HCT116 (cell line): ENCODE measurements around the gene ATP6V0B. TPM values are rescaled to one million over a fixed set of nuclear protein-coding genes. Genes with fewer than 3 reads are reported as not detected.

ENCODE experiments used
- ATAC-seq: fragments of 200-7000 bp; cut with Tn5 transposase; 2 replicates; pipeline ENCODE4 v1.9.1; 2020; ENCODE audit warnings: mild to moderate bottlenecking, moderate library complexity
- BruUV-seq: library from RNA; stranded (reverse); fragments of 400-500 nt; replicated peaks from 2 replicates; lab custom pipeline; 2021; lab: Mats Ljungman, UMichigan
- CTCF ChIA-PET: fragments of 300-600 bp; sonication (Branson Sonifier 250); formaldehyde crosslinking; loops from one replicate; lab custom pipeline; 2021; ENCODE audit warnings: antibody characterized with exemption; lab: Charles Lee
- POLR2A ChIA-PET: fragments of 300-600, 350-600 bp; sonication (Branson Sonifier 250); formaldehyde crosslinking; loops from one replicate; lab custom pipeline; 2021; ENCODE audit warnings: antibody characterized with exemption; lab: Charles Lee
- RAD21 ChIA-PET, 2 experiments: fragments of 300-600 bp; sonication (Branson Sonifier 250); formaldehyde crosslinking; loops; one replicate each; lab custom pipeline; 2023; ENCODE audit warnings: low total read pairs in 2 of 2; ENCODE audit not compliant: uncharacterized antibody in 2 of 2, unreplicated experiment in 2 of 2, low non-redundant PET in 1 of 2; lab: Charles Lee
- DNase-seq: peaks from one replicate; pipeline ENCODE4 v3.0.0-alpha.2; 2010; ENCODE audit warnings: low read depth, low spot score
- H2AFZ ChIP-seq: fragments of 200-600 bp; shearing (Covaris generic), sonication (generic); 2 replicates; pipeline ENCODE4 v1.6.1; 2017; ENCODE audit warnings: low read depth, mixed run types, mixed read lengths, antibody characterized with exemption, low read length; ENCODE audit not compliant: poor library complexity, severe bottlenecking
- H3K27ac ChIP-seq: 2 replicates; pipeline ENCODE4 v1.5.1; 2012; ENCODE audit warnings: low read depth, low read length
- H3K27me3 ChIP-seq: fragments of 200-600 bp; sonication (generic); 2 replicates; pipeline ENCODE4 v1.6.1; 2016; ENCODE audit warnings: mixed run types, low read length, mixed read lengths; ENCODE audit not compliant: insufficient read depth
- H3K36me3 ChIP-seq, 2 experiments: fragments of 200-500 bp in 1 of 2; fragments of 200-600 bp in 1 of 2; sonication (Bioruptor generic) in 1 of 2; sonication (generic) in 1 of 2; 2 replicates each; pipeline versions ENCODE4 v1.5.1 to v1.6.1; 2014 to 2016; ENCODE audit warnings: low read length in 2 of 2, inconsistent platforms in 1 of 2, mixed read lengths in 1 of 2, mixed run types in 1 of 2; ENCODE audit not compliant: insufficient read depth in 2 of 2, control insufficient read depth in 1 of 2
- H3K4me1 ChIP-seq, 2 experiments: fragments of 200-600 bp in 1 of 2; sonication (generic) in 1 of 2; 2 replicates each; pipeline versions ENCODE4 v1.5.1 to v1.6.1; 2012 to 2017; ENCODE audit warnings: low read length in 2 of 2, inconsistent platforms in 1 of 2, mild to moderate bottlenecking in 1 of 2, mixed read lengths in 1 of 2, mixed run types in 1 of 2, moderate library complexity in 1 of 2; ENCODE audit not compliant: insufficient read depth in 2 of 2, control insufficient read depth in 1 of 2
- H3K4me2 ChIP-seq: fragments of 200-600 bp; sonication (generic); 2 replicates; pipeline ENCODE4 v1.6.1; 2017; ENCODE audit warnings: mixed run types, low read length, mixed read lengths
- H3K4me3 ChIP-seq, 2 experiments: fragments of 200-600 bp in 1 of 2; sonication (generic) in 1 of 2; replicated peaks in 1 of 2; 2 replicates each; pipeline ENCODE4 v1.5.1; 2011 to 2016; ENCODE audit warnings: low read length in 2 of 2, control low read depth in 1 of 2, low read depth in 1 of 2, mild to moderate bottlenecking in 1 of 2, mixed read lengths in 1 of 2, mixed run types in 1 of 2
- H3K79me2 ChIP-seq: fragments of 200-600 bp; sonication (generic); 2 replicates; pipeline ENCODE4 v1.6.1; 2017; ENCODE audit warnings: mild to moderate bottlenecking, mixed run types, low read length, moderate library complexity, mixed read lengths; ENCODE audit not compliant: insufficient read depth
- H3K9ac ChIP-seq: fragments of 200-600 bp; sonication (generic); 2 replicates; pipeline ENCODE4 v1.6.1; 2016; ENCODE audit warnings: low read length, mixed read lengths
- H3K9me2 ChIP-seq: fragments of 200-600 bp; sonication (generic), shearing (Covaris generic); 2 replicates; pipeline ENCODE4 v1.6.1; 2017; ENCODE audit warnings: mixed run types, mild to moderate bottlenecking, moderate library complexity; ENCODE audit not compliant: insufficient read depth
- H3K9me3 ChIP-seq, 2 experiments: fragments of 200-500 bp in 1 of 2; fragments of 200-600 bp in 1 of 2; sonication (Bioruptor generic) in 1 of 2; sonication (generic) in 1 of 2; 2 replicates each; pipeline ENCODE4 v1.6.1; 2014 to 2017; ENCODE audit warnings: low read length in 2 of 2, mixed read lengths in 2 of 2, inconsistent platforms in 1 of 2, low read depth in 1 of 2, mild to moderate bottlenecking in 1 of 2, mixed run types in 1 of 2, moderate library complexity in 1 of 2; ENCODE audit not compliant: control insufficient read depth in 1 of 2, insufficient read depth in 1 of 2
- H4K20me1 ChIP-seq: fragments of 200-600 bp; sonication (generic), shearing (Covaris generic); 2 replicates; pipeline ENCODE4 v1.6.1; 2017; ENCODE audit warnings: mixed run types, mild to moderate bottlenecking, moderate library complexity; ENCODE audit not compliant: insufficient read depth
- CBX3 ChIP-seq: IDR thresholded peaks from 2 replicates; pipeline ENCODE4 v1.6.1; 2012; ENCODE audit warnings: low read depth
- CEBPB ChIP-seq: IDR thresholded peaks from 2 replicates; pipeline ENCODE4 v1.6.1; 2012; ENCODE audit warnings: low read depth
- EGR1 ChIP-seq: IDR thresholded peaks from 2 replicates; pipeline ENCODE4 v1.6.1; 2012; ENCODE audit warnings: low read depth
- ELF1 ChIP-seq: IDR thresholded peaks from 2 replicates; pipeline ENCODE4 v1.6.1; 2012; ENCODE audit warnings: low read depth, borderline replicate concordance
- EZH2 ChIP-seq: fragments of 200-600 bp; sonication (generic); IDR thresholded peaks from 2 replicates; pipeline ENCODE4 v1.6.1; 2017; ENCODE audit warnings: antibody characterized with exemption, mixed run types
- EZH2phosphoT487 ChIP-seq: fragments of 200-600 bp; IDR thresholded peaks from 2 replicates; pipeline ENCODE4 v1.6.1; 2018; ENCODE audit warnings: antibody characterized with exemption, borderline replicate concordance
- FOSL1 ChIP-seq: IDR thresholded peaks from 2 replicates; pipeline ENCODE4 v1.6.1; 2012; ENCODE audit warnings: low read depth
- JUND ChIP-seq: IDR thresholded peaks from 2 replicates; pipeline ENCODE4 v1.6.1; 2012
- POLR2A ChIP-seq: IDR thresholded peaks from 2 replicates; pipeline ENCODE4 v1.7.0; 2011; ENCODE audit warnings: borderline replicate concordance; ENCODE audit not compliant: insufficient read depth, insufficient read length; ENCODE audit errors: extremely low read depth
- SIN3A ChIP-seq: IDR thresholded peaks from 2 replicates; pipeline ENCODE4 v1.6.1; 2012; ENCODE audit warnings: low read depth
- SRF ChIP-seq: IDR thresholded peaks from 2 replicates; pipeline ENCODE4 v1.6.1; 2012; ENCODE audit warnings: low read depth
- TCF7L2 ChIP-seq: IDR thresholded peaks from 2 replicates; pipeline ENCODE4 v1.7.0; 2011; ENCODE audit warnings: borderline replicate concordance, inconsistent platforms; ENCODE audit not compliant: insufficient read depth, insufficient read length; ENCODE audit errors: extremely low read depth
- YY1 ChIP-seq: IDR thresholded peaks from 2 replicates; pipeline ENCODE4 v1.6.1; 2011; ENCODE audit warnings: low read length, low read depth, moderate library complexity, mild to moderate bottlenecking; ENCODE audit not compliant: insufficient replicate concordance; ENCODE audit errors: extremely low read depth
- ZFX ChIP-seq: fragments of 450-650 bp; IDR thresholded peaks from 2 replicates; pipeline ENCODE4 v1.6.1; 2017
- ZNF274 ChIP-seq: fragments of 200-500 bp; sonication (Bioruptor generic); IDR thresholded peaks from 2 replicates; pipeline ENCODE4 v1.6.1; 2014; ENCODE audit warnings: mild to moderate bottlenecking, low read depth, low read length, inconsistent platforms
- intact Hi-C: fragments of 100-400 bp; cut with micrococcal nuclease; formaldehyde crosslinking; loops from 2 replicates; pipeline ENCODE4 v1.10.0; 2022
- total RNA-seq: library from RNA; stranded (reverse); gene quantifications from one replicate; pipeline ENCODE4 v1.2.1, GENCODE V29; 2021; ENCODE audit not compliant: unreplicated experiment
- TF ChIP-seq, protein P1 (sequence below): IDR thresholded peaks from 2 replicates; pipeline ENCODE4 v1.6.1; 2012; ENCODE audit warnings: low read depth
- TF ChIP-seq, protein P2 (sequence below), 3 experiments: fragments of 200-600 bp in 1 of 3; sonication (generic) in 1 of 3; IDR thresholded peaks in 2 of 3; conservative IDR thresholded peaks in 1 of 3; 2 replicates each; pipeline ENCODE4 v1.5.1; 2012 to 2017; ENCODE audit warnings: low read depth in 2 of 3, low read length in 2 of 3, antibody characterized with exemption in 1 of 3, borderline replicate concordance in 1 of 3, control low read depth in 1 of 3, mild to moderate bottlenecking in 1 of 3, mixed read lengths in 1 of 3, mixed run types in 1 of 3, moderate library complexity in 1 of 3; ENCODE audit not compliant: insufficient read depth in 1 of 3
- TF ChIP-seq, protein P3 (sequence below): IDR thresholded peaks from 2 replicates; pipeline ENCODE4 v1.6.1; 2012
- TF ChIP-seq, protein P4 (sequence below): IDR thresholded peaks from 2 replicates; pipeline ENCODE4 v1.6.1; 2012

ATP6V0B gene
- total RNA-seq, 1 experiment from 2014 or later, result 122 TPM

DNA sequence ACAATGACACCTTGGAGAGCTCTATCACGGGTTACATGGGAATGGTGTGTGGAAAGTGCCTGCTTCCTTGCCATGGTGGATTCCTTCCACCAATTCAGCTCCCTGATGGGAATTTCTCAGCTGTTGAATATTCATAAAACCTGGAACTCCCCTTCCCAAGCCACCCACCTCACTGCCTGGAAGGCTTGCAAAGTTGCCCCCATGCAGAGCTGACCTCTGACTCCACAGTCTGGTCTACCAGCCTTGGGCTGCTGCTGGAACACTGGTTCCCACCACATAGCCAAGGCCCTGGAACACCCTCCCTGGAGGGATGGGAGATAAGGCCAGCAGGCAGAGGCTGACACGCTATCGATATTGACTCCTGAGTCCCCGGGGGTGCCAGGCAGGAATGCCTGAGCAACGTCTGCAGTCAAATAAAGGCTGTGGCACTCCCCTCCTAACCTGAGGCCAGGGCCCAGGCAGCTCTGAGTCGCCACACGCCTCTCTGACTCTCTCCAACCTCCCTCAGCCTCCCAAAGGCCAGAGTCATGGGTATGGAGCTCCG is 25.4 kb downstream of the ATP6V0B start:
- BruUV-seq, result no TSS peak
- CTCF ChIA-PET, result interaction anchor here (1.1 kb wide), 1 partner anchor 66 kb away, joined by 3 read pairs; no protein-coding TSS in a partner anchor
- RAD21 ChIA-PET, result no interaction called here

More for the DNA sequence above, 25.4 kb downstream of the ATP6V0B start:
- Histone ChIP-seq H3K9me2 (no peaks in the 10 kb centered on the region), H3K27me3 (no peaks in the 10 kb centered on the region), H3K9me3 (no peaks in the 10 kb centered on the region), H3K4me2 (no peak overlapping the region), H3K79me2 (no peaks in the 10 kb centered on the region), H3K36me3 (no peaks in the 10 kb centered on the region), H4K20me1 (no peaks in the 10 kb centered on the region), H3K27ac (no peak overlapping the region), H3K4me1 (peaks cover 0 to 2% of the 10 kb centered on the region in 2 experiments; a peak in 3 of 4 replicates), H2AFZ (no peak overlapping the region)
- no peak for DNase-seq
- POLR2A ChIA-PET, result no interaction called here
- intact Hi-C loops, result no loop called here
- ATAC-seq, result no peak
- TF ChIP-seq ZNF274 (no peak), SRF (no peak), EGR1 (no peak), JUND (no peak), TCF7L2 (no peak), EZH2 (no peak), YY1 (no peak), ZFX (no peak), SIN3A (no peak), EZH2phosphoT487 (no peak), CBX3 (no peak), ELF1 (no peak), POLR2A (no peak), CEBPB (no peak), FOSL1 (no peak)
- TF ChIP-seq, protein P1, sequence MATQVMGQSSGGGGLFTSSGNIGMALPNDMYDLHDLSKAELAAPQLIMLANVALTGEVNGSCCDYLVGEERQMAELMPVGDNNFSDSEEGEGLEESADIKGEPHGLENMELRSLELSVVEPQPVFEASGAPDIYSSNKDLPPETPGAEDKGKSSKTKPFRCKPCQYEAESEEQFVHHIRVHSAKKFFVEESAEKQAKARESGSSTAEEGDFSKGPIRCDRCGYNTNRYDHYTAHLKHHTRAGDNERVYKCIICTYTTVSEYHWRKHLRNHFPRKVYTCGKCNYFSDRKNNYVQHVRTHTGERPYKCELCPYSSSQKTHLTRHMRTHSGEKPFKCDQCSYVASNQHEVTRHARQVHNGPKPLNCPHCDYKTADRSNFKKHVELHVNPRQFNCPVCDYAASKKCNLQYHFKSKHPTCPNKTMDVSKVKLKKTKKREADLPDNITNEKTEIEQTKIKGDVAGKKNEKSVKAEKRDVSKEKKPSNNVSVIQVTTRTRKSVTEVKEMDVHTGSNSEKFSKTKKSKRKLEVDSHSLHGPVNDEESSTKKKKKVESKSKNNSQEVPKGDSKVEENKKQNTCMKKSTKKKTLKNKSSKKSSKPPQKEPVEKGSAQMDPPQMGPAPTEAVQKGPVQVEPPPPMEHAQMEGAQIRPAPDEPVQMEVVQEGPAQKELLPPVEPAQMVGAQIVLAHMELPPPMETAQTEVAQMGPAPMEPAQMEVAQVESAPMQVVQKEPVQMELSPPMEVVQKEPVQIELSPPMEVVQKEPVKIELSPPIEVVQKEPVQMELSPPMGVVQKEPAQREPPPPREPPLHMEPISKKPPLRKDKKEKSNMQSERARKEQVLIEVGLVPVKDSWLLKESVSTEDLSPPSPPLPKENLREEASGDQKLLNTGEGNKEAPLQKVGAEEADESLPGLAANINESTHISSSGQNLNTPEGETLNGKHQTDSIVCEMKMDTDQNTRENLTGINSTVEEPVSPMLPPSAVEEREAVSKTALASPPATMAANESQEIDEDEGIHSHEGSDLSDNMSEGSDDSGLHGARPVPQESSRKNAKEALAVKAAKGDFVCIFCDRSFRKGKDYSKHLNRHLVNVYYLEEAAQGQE, result no peak
- TF ChIP-seq, protein P2, sequence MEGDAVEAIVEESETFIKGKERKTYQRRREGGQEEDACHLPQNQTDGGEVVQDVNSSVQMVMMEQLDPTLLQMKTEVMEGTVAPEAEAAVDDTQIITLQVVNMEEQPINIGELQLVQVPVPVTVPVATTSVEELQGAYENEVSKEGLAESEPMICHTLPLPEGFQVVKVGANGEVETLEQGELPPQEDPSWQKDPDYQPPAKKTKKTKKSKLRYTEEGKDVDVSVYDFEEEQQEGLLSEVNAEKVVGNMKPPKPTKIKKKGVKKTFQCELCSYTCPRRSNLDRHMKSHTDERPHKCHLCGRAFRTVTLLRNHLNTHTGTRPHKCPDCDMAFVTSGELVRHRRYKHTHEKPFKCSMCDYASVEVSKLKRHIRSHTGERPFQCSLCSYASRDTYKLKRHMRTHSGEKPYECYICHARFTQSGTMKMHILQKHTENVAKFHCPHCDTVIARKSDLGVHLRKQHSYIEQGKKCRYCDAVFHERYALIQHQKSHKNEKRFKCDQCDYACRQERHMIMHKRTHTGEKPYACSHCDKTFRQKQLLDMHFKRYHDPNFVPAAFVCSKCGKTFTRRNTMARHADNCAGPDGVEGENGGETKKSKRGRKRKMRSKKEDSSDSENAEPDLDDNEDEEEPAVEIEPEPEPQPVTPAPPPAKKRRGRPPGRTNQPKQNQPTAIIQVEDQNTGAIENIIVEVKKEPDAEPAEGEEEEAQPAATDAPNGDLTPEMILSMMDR (IDR thresholded peaks at IDR 0.05 in 2 of 3, conservative IDR thresholded peaks at IDR 0.05 in 1 of 3; ENCODE audit: borderline replicate concordance in 1 of 3, insufficient read depth in 1 of 3, low read depth in 2 of 3, low read length in 2 of 3), result no peak
- TF ChIP-seq, protein P3, sequence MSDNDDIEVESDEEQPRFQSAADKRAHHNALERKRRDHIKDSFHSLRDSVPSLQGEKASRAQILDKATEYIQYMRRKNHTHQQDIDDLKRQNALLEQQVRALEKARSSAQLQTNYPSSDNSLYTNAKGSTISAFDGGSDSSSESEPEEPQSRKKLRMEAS, result no peak
- TF ChIP-seq, protein P4, sequence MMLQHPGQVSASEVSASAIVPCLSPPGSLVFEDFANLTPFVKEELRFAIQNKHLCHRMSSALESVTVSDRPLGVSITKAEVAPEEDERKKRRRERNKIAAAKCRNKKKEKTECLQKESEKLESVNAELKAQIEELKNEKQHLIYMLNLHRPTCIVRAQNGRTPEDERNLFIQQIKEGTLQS, result no peak
- TF ChIP-seq, all 23 proteins: peak for 0
- Histone ChIP-seq H3K4me3 (no peak overlapping the region), H3K9ac (no peak overlapping the region)
